Neural progenitor cell (in vitro differentiated cells): ENCODE measurements around the gene NUP214.
"Not testable (repeated sequence)": the region's sequence is repeated elsewhere in the genome, so short reads cannot be mapped to it uniquely, and the experiment has no call there.

ENCODE experiments used
- EZH2phosphoT487 ChIP-seq: fragments of 200-600 bp; sonication (generic); IDR thresholded peaks from 2 replicates; pipeline ENCODE4 v1.6.1; 2017; ENCODE audit warnings: antibody characterized with exemption
- TF ChIP-seq, protein P1 (sequence below): fragments of 200-600 bp; sonication (generic); IDR thresholded peaks from 2 replicates; pipeline ENCODE4 v1.5.1; 2017; ENCODE audit warnings: antibody characterized with exemption, mild to moderate bottlenecking

DNA sequence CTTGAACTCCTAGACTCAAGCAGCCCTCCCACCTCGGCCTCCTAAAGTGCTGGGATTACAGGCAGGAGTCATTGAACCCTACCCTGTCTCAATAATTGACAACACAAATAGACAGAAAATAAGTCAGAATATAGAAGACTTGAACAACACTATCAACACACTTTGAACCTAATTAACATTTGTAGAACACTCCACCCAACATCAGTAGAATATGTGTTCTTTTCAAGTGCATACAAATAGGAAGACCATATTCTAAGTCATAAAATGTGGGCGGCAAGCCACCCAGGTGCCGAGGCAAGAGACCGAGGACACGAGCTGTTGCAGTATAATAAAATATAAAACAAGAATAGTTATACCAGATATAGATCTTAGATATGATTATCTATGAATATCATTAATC, 118.9 kb downstream of the NUP214 start:
- not testable (repeated sequence) for TF ChIP-seq EZH2phosphoT487
- TF ChIP-seq, protein P1, sequence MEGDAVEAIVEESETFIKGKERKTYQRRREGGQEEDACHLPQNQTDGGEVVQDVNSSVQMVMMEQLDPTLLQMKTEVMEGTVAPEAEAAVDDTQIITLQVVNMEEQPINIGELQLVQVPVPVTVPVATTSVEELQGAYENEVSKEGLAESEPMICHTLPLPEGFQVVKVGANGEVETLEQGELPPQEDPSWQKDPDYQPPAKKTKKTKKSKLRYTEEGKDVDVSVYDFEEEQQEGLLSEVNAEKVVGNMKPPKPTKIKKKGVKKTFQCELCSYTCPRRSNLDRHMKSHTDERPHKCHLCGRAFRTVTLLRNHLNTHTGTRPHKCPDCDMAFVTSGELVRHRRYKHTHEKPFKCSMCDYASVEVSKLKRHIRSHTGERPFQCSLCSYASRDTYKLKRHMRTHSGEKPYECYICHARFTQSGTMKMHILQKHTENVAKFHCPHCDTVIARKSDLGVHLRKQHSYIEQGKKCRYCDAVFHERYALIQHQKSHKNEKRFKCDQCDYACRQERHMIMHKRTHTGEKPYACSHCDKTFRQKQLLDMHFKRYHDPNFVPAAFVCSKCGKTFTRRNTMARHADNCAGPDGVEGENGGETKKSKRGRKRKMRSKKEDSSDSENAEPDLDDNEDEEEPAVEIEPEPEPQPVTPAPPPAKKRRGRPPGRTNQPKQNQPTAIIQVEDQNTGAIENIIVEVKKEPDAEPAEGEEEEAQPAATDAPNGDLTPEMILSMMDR: not testable (repeated sequence)
